Neutrophil (primary cell): ENCODE measurements around the gene POC1A.

Experiments used
- H3K27ac ChIP-seq: fragments of 200-600 bp; sonication (generic); 2 replicates; pipeline ENCODE4 v1.5.1; 2016; ENCODE audit warnings: mild to moderate bottlenecking, moderate library complexity
- H3K27me3 ChIP-seq: fragments of 200-600 bp; sonication (generic); 2 replicates; pipeline ENCODE4 v1.6.0; 2016; ENCODE audit warnings: mild to moderate bottlenecking
- H3K36me3 ChIP-seq: fragments of 200-600 bp; sonication (generic); 2 replicates; pipeline ENCODE4 v1.5.1; 2017
- H3K4me1 ChIP-seq, 2 experiments: fragments of 200-600 bp in 1 of 2; sonication (generic) in 1 of 2; 1 replicate in 1 of 2; 2 replicates in 1 of 2; pipeline versions ENCODE4 v1.5.1 to v1.6.1; 2013 to 2016; ENCODE audit warnings: low read depth in 1 of 2, low read length in 1 of 2, mild to moderate bottlenecking in 1 of 2, moderate library complexity in 1 of 2; ENCODE audit not compliant: control insufficient read depth in 1 of 2, insufficient read depth in 1 of 2
- H3K4me3 ChIP-seq, 2 experiments: fragments of 200-600 bp in 1 of 2; sonication (generic) in 1 of 2; 1 replicate in 1 of 2; 2 replicates in 1 of 2; pipeline ENCODE4 v1.5.1; 2013 to 2016; ENCODE audit warnings: low read depth in 1 of 2, low read length in 1 of 2, mild to moderate bottlenecking in 1 of 2, moderate library complexity in 1 of 2
- H3K9me3 ChIP-seq: fragments of 200-600 bp; sonication (generic); 2 replicates; pipeline ENCODE4 v1.5.1; 2016
- CTCF ChIP-seq: fragments of 200-600 bp; sonication (generic); IDR thresholded peaks from 2 replicates; pipeline ENCODE4 v1.5.1; 2016; ENCODE audit warnings: antibody characterized with exemption

POC1A gene

GRCh38 chr3:52188556-52188955 is 34.3 kb upstream of the POC1A start:
- H3K36me3 ChIP-seq, result no peaks in the 10 kb centered on the region

GRCh38 chr3:52186729-52187128 is 32.5 kb upstream of the POC1A start:
- Histone ChIP-seq H3K4me3 (no peak overlapping the region), H3K27ac (peak overlapping the region; percentile 66), H3K4me1 (peaks cover 53 to 58% of the 10 kb centered on the region in 2 experiments), H3K9me3 (no peaks in the 10 kb centered on the region), H3K27me3 (no peaks in the 10 kb centered on the region), H3K36me3 (no peaks in the 10 kb centered on the region)
- TF ChIP-seq CTCF, result no peak

More at GRCh38 chr3:52188556-52188955, 34.3 kb upstream of the POC1A start:
- TF ChIP-seq CTCF, result no peak
- Histone ChIP-seq H3K9me3 (no peaks in the 10 kb centered on the region), H3K4me3 (no peak overlapping the region), H3K4me1 (peaks cover 51 to 53% of the 10 kb centered on the region in 2 experiments), H3K27ac (peak overlapping the region; percentile 71), H3K27me3 (no peaks in the 10 kb centered on the region)

- Histone ChIP-seq H3K4me3 (no peak overlapping the region), H3K36me3 (no peaks in the 10 kb centered on the region), H3K9me3 (no peaks in the 10 kb centered on the region), H3K4me1 (peaks cover 53 to 61% of the 10 kb centered on the region in 2 experiments), H3K27me3 (no peaks in the 10 kb centered on the region), H3K27ac (peak overlapping the region; percentile 66)
- TF ChIP-seq CTCF, result no peak
Measured at GRCh38 chr3:52185837-52186236, 31.6 kb upstream of the POC1A start.

- TF ChIP-seq CTCF, result no peak
- Histone ChIP-seq H3K4me1 (peaks cover 50 to 56% of the 10 kb centered on the region in 2 experiments), H3K4me3 (no peak overlapping the region), H3K36me3 (no peaks in the 10 kb centered on the region), H3K9me3 (no peaks in the 10 kb centered on the region), H3K27ac (peak overlapping the region; percentile 66), H3K27me3 (no peaks in the 10 kb centered on the region)
Measured at GRCh38 chr3:52185311-52185710, 31.1 kb upstream of the POC1A start.

- H3K27ac ChIP-seq, result peak overlapping the region; percentile 66
- H3K9me3 ChIP-seq, result no peaks in the 10 kb centered on the region
- no peak overlapping the region for H3K4me3 ChIP-seq
- no peaks in the 10 kb centered on the region for H3K36me3 ChIP-seq
- no peaks in the 10 kb centered on the region for H3K27me3 ChIP-seq
- peaks cover 44 to 50% of the 10 kb centered on the region in 2 experiments for H3K4me1 ChIP-seq
- TF ChIP-seq CTCF, result no peak
Measured at GRCh38 chr3:52184690-52185089, 30.5 kb upstream of the POC1A start.
